HG02763 (cell line): ENCODE data around the gene TSPAN32.
"Not testable (repeated sequence)": the region's sequence is repeated elsewhere in the genome, so short reads cannot be mapped to it uniquely, and the experiment has no call there.

Experiments
- ATAC-seq: cut with Tn5 transposase; IDR thresholded peaks from one replicate; pipeline ENCODE4 v1.9.1; 2021; ENCODE audit warnings: mild to moderate bottlenecking, moderate library complexity; ENCODE audit not compliant: unreplicated experiment

The TSPAN32 gene

GRCh38 chr11:2332569-2332968 lies 30.8 kb downstream of the TSPAN32 start:
- not testable (repeated sequence) for ATAC-seq

GRCh38 chr11:2333486-2334205 lies 31.8 kb downstream of the TSPAN32 start:
- ATAC-seq = not testable (repeated sequence)

- ATAC-seq = not testable (repeated sequence)
Observed at GRCh38 chr11:2335286-2335685, 33.5 kb downstream of the TSPAN32 start.

- ATAC-seq = not testable (repeated sequence)
Observed at GRCh38 chr11:2338760-2339159, 36.9 kb downstream of the TSPAN32 start.

GRCh38 chr11:2342557-2342956 lies 40.7 kb downstream of the TSPAN32 start:
- no peak for ATAC-seq

- no peak for ATAC-seq
Observed at GRCh38 chr11:2342981-2343380, 41.2 kb downstream of the TSPAN32 start.

- no peak for ATAC-seq
Observed at GRCh38 chr11:2343502-2343901, 41.7 kb downstream of the TSPAN32 start.

GRCh38 chr11:2345050-2345449 lies 43.2 kb downstream of the TSPAN32 start:
- no peak for ATAC-seq

GRCh38 chr11:2346014-2346413 lies 44.2 kb downstream of the TSPAN32 start:
- ATAC-seq = no peak

- ATAC-seq = no peak
Observed at GRCh38 chr11:2346586-2347307, 44.9 kb downstream of the TSPAN32 start.

GRCh38 chr11:2347308-2347830 lies 45.6 kb downstream of the TSPAN32 start:
- no peak for ATAC-seq

GRCh38 chr11:2348986-2349385 lies 47.2 kb downstream of the TSPAN32 start:
- ATAC-seq = no peak

GRCh38 chr11:2351701-2352100 lies 49.9 kb downstream of the TSPAN32 start:
- ATAC-seq = no peak

- ATAC-seq = no peak
Observed at GRCh38 chr11:2352420-2352819, 50.6 kb downstream of the TSPAN32 start.

GRCh38 chr11:2355000-2355644 lies 53.3 kb downstream of the TSPAN32 start:
- ATAC-seq = no peak

- ATAC-seq = no peak
Observed at GRCh38 chr11:2357246-2357645, 55.4 kb downstream of the TSPAN32 start.

- not testable (repeated sequence) for ATAC-seq
Observed at GRCh38 chr11:2357651-2358050, 55.8 kb downstream of the TSPAN32 start.

GRCh38 chr11:2358754-2359442 lies 57.1 kb downstream of the TSPAN32 start:
- ATAC-seq = no peak

GRCh38 chr11:2359557-2359956 lies 57.7 kb downstream of the TSPAN32 start:
- no peak for ATAC-seq

- ATAC-seq = no peak
Observed at GRCh38 chr11:2360081-2360642, 58.3 kb downstream of the TSPAN32 start.

GRCh38 chr11:2361565-2361964 lies 59.8 kb downstream of the TSPAN32 start:
- no peak for ATAC-seq
